CD4-positive, alpha-beta T cell treated with Interferon alpha-2 for 1 hour (primary cell): ENCODE measurements around the gene TLL1.

Experiments
- DNase-seq, 2 donors: peaks; one replicate each; pipeline ENCODE4 v3.0.0-alpha.2; 2020 to 2022

Gene TLL1

DNA sequence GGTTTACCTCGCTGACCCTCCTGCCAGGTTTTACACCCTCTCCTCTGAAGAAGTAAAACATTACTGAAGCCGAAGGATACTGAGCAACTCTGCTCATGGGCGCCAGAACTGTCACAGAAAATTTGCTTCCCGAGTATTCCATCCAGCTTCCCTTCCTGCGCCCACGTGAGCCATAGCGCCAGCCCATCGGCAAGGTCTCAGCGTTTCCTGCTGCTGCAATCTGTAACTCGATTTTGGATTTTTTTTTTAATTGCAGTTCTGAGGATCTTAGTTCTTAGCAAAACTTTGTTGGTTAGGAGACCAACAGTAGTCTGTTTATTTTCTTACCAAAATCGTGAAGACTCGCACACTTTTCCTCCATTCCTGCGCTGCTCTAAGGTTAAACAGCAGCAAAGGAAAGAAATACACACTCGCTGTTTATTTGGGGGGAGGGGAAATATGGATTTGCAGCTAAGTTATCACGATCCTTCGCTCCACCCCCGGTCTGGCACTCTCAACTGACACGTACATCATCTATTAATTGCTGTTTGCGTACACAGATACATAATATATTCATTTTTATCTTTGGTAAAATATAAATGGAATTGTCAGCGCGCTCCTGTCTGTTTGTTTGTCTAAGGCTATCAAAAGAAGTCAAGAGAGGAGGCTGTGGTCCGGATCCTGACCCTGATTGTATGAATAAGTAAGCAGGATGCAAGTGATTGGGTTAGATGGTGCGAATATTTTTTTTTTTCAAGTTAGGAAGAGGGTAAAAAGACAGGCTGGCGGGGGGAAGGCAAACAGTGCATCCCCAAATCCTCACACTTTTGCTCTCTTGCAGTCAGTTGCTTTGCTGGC is at the start of gene TLL1:
TSS of gene TLL1 (plus strand) at position 777 of the 837 bp plus-strand sequence. CDS start 668 bp downstream, outside the sequence.
- no peak for DNase-seq

DNA sequence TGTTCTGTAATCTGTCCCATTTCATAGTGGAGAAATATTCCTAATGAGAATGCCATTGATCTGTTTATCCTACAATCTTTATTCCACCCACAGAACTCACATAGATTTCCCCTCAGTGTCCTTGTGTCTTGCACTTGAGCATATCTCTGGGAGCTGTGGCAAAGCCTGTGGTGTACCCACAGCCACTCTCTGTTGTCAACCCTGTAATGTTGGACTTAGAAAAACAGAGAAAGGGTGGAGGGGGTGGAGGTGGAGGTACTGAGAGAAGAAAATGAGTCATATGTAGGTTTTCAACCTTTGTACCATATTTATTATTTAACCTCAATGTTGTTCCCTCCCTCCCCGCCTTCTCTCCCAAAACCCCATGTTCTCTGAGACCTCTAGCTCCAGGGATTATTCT is 46.9 kb upstream of the TLL1 start:
- DNase-seq: no peak

DNA sequence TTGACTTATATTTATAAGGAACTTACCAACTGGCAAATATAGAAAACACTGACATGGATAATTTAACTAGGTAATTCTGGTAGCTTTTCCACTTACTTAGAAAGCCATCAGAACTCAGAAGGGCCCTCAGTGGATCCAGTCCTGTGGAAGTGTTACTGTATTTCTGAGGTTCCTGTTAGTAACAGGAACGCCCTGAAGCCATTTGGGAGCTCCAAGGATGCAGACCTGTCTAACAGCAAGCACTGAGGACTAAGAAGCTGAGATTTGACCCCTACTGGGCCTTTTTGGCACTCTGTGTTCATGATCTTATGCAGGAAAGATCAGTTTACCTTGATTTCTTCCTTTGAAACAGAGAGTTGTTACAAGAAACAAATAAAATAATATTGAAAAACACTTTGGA is 46.0 kb upstream of the TLL1 start:
- DNase-seq: no peak

DNA sequence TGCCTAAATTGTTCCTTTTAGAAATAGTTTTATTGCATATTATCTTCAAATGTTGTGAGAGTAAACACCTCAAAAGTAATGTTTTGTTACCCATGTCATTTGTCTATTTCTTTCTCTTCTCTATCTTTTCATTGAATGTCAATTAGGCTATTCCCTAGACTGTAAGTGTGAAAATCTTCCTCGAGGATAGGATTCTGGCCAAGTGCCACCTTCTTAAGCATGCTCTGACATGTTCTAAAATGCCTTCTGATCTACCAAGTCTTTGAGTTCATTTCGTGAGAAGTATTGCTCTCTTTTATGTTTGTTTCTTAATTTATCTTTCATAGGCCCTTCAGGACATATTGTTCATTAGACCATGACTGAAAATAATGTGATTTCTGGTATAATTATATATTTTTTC is 44.1 kb upstream of the TLL1 start:
- no peak for DNase-seq

DNA sequence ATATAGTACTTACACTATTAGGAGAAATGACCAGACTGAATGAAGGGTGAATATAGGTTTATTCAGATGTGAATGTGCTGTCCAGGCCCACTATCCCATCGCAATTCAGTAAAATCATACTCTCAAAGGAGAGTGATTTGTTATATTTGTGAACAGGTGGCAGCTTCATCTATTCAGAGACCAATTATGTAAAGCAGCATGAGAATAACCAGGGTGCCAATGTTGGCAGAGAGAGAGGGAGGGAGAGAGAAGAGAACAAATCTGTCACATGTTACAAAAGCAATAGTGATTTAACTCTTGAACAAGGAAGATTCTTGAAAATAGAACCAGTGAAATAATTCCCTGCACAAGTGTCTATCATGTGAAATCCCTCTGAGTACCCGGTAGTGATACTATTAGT is 38.9 kb upstream of the TLL1 start:
- DNase-seq: no peak

DNA sequence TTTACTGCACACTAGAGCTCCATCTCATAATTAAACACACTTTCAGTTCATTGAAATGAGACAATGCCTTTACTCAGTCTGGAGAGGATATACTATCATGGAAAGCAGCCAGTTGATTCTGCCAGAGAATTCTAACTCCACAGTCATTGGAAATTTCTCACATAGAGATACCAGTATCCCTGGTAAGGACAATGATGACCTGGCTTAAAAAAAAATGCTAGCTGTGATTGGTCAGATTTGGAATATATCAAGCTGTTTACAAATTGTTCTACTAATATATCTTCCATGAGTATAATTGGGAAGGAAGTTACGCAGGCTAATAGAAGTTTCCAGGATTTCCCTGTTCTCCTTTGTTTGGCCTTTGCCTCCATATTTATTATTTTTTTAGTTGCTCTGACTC is 34.5 kb upstream of the TLL1 start:
- DNase-seq: no peak

DNA sequence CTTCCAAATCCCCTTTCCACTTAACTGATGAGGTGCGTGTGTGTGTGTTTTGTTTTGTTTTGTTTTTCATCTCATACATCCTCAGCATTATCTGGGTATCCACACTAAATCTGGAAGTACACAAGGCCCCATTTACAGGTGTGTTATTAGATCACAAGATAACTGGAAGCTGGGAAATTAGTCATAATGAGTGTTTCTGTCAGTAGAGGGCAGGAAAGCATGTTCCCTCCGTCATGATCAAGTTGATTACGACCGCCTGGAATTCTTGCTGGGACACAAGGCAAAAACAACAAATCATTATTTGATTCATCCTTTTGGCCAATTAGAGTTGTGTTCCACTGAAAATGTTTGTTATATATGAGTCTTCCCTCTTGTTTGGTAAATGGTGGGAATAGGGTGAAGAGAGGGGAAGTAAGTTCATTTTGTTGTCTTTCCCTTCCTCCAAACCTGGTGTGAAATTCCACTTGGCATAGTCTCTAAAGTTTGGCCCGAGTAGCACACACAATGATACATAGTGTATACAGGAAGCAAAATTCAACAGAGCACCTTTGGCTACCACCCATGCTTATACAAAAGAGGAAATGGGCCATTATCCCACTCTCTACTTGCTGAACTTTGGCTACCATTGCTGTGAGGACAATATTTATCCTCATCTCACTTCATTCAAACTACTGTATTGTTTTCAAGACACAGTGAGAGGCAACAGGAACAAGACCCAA is 33.3 kb upstream of the TLL1 start:
- no peak for DNase-seq

DNA sequence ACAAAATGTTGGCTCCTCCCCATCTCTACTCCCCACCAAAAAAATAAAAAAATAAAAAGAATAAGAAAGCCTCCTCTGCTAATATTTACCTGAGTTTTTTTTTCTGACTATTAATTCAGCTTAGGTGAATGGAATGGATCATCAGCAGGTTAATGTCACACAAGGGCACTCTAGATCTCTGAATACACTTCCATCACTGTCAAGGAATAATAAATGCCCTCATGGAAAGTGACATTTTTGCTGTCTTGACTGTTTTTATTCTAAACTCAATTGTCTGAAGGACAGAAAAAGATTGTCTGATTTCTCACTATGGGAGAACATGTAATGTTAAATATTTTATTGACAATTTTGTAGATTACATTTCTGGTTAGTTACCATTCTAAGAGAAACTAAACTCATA is 30.4 kb upstream of the TLL1 start:
- DNase-seq: no peak

DNA sequence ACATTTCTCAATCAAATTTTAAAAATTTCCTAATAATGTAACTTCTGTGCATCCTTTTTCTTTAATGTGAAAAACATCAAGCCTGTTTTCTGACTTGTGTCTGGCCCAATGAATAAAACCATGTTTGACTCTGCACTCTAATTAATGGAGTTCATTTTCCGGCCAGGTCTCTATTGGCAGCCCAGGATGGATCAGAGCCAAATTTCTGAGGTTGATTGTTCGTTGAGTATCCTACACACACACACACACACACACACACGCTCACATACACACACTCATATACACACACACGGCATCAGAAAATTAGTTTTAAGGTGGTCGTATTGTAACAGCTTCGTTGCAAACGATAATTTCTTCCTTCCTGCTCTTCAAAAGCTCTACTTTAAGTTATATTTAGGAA is 28.9 kb upstream of the TLL1 start:
- no peak for DNase-seq

DNA sequence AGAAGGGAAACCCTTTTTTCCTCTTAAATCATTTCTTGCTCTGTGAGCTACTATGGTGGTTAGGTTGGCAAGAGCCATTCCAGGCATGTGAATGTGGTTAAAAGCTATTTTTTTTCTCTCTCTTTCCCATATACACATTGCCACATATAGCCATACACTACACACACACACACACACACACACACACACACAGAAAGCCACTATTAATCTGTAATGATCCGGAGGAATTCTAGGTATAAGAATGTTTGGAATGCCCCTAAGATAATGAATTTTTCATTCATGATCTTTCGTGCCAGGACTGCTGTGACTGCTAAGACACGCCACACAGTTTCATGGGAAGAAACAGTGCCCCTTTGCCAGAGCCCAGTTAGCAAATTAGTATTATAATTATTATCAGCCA is 21.8 kb upstream of the TLL1 start:
- DNase-seq: no peak

DNA sequence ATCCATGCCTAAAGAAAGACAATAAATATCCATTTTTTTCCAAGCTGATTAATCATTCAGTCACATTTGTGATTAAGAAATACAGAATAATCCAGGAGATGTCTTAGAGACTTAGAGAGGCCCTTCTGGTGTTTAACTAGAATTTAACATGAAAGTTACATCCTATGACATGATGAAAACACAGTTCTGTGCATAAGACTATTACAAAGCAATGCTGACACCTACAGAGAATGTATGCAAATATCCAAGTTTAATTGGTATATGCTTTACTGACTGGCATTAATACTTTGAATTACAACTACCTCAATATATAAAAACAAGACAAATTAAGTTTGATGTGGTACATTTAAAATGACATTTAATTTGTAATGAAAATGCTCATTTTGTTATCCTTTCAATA is 17.8 kb upstream of the TLL1 start:
- no peak for DNase-seq

DNA sequence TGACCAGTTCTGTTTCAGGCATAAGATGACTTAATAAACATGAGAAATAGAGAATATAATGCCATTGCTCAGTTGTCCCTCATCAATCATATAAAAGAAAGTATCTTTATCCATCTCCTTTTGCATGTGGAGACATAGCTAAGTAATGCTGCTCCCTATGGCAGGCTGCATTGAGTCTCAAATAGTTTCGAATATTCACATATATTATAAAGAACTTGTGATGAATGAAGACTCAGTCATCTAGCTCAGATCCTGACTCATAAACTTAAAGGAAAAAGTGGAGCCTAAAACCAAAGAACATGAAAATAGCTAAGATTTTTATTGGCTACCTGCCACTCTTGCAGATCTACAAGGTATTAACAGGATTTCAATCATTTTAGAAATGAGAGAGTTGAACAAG is 11.7 kb upstream of the TLL1 start:
- no peak for DNase-seq

DNA sequence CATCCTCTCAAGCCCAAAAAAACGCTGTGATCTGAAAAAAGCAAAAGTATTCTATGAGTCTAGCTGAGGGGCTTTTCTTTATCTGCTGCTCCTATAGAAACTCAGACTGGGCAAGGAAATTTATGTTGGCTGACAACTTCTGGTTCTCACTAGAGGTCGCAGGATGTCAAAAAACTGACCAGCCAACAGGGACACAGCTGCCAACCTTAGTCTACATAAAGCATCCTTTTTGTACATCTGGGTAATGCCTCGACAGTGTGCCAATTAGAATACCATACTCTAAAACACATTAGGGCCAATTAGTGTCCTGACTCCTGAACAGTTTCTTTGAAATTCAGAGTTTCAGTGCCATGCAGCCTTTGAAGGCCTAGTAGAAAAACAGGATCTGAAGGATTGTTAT is 8.8 kb upstream of the TLL1 start:
- no peak for DNase-seq

DNA sequence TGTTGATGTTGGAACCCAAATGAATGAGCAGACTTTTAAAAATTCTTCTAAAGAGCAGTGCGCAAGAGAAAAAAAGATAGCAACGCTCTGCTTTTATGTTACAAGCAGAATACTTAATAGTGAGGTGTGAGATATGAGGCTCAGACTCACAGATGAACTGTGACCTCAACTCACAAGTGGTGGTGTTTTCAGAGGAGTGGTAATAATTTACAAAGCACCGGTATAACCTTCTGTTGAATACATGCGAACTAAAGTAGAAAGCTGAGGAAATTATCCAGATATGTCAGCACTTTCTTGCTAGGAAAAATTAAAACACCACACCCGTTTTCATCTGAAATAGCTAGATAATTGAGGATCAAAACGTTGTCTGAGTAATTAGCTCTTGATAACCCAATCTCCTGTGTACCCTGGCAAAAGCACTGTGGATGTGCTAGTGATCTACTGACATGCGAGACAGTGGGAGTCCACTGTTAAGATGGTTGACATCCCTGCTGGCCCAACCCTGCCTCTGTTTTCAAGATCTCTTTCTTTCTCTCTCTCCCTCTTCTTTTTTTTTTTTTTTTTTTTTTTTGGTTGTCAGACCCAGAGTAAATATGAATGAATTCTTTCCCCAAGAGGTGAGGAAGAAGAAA is 6.9 kb upstream of the TLL1 start:
- DNase-seq: no peak

DNA sequence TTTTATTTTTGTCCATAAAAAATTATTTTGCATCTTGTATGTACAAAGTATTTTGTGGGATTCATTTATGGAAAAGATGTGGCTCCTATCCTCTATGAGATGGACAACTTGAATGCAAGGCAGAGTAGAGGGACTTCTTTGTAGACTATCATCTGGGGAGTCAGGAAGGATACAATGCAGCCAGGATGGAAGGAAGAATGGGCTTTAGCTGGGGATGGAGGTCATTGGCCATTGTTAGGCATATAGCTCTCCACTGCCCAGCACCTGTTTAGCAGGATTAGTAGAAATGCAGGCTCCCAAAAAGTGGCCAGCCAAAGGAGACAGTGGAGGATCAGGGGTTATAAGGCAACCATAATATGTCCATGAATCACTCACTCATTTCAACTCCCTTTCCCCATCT is 5.1 kb upstream of the TLL1 start:
- no peak for DNase-seq

DNA sequence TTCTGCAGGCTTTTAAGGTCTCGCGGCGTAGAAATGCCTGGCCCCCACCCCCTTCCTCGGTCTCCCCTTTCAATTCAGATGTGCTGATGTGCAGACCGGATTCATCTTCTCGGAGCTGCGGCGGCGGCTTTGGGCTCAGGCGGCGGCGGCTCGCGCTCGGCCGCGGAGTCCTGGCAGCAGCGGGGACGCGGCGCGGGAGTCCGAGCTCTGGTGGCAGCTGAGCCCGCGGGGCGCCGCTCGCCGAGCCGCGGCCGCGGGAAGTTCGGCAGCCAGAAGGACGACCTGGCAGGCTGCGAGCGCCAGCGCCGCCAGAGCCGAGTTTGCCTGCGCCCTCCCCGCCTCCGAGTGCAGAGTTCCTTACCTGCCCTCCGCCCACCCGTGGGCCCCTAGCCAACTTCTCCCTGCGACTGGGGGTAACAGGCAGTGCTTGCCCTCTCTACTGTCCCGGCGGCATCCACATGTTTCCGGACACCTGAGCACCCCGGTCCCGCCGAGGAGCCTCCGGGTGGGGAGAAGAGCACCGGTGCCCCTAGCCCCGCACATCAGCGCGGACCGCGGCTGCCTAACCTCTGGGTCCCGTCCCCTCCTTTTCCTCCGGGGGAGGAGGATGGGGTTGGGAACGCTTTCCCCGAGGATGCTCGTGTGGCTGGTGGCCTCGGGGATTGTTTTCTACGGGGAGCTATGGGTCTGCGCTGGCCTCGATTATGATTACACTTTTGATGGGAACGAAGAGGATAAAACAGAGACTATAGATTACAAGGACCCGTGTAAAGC is 448 bp downstream of the TLL1 start:
- no peak for DNase-seq

DNA sequence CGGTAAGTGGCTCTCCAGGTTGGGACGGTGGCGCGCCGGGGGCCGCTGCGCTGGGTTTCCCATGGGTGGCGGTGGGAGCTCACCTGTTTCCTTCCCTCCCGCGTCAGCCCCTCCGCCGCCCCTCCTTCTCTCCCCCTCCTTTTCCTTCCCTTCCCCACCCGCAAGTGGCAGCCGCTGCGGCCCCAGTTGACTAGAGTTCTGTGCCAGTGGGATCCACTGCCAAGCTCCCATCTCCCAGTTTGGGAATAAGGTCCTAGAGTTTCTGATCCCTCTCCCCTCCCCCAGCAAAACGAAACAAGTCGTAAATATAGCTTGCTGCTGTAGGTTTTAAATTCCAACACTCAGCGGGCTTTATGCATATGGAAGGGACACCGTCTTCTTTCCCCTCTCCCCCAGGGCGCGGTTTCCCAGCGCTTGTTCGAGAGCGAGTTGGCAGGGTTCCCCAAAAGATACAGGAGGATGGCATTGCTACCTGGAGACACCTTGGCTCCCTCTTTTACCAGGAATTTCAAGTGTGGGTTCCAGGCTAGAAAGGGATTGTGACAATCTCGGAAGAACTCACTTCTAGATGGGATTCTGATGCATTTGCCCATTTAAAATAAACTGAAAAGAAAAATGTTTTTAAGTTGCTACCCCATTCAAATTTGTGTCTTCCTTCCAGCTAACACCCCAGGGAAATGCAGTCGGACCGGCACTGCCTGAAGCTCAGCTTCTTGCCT is 1.2 kb downstream of the TLL1 start:
- no peak for DNase-seq

DNA sequence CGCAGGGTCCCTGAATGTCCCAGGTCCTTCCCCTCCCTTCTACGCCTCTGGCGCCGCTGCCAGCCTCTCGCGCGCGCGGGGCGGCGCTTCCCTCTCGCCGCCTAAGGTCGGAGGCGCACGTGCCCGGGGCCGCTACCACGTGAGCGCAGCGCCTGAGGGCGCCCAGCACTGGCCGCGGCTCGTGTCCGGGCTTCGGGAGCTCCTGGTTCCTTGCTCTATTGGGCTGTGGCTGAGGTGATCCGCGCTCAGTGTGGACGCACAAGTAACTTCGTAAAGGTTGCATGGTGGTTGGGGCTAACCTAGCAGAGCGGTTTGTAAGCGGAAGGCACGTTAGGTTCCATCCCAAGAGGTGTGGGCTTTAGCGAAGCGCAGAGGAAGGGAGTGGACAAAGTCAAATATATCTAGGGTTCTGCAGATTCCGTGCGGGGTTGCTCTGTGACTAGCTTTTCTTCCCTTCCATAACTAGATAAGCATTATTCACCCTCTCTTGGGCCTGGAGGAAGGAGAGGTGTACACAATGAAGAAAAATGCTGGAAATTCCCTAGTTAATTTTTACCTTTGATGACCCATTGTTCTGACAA is 1.8 kb downstream of the TLL1 start:
- DNase-seq: no peak

DNA sequence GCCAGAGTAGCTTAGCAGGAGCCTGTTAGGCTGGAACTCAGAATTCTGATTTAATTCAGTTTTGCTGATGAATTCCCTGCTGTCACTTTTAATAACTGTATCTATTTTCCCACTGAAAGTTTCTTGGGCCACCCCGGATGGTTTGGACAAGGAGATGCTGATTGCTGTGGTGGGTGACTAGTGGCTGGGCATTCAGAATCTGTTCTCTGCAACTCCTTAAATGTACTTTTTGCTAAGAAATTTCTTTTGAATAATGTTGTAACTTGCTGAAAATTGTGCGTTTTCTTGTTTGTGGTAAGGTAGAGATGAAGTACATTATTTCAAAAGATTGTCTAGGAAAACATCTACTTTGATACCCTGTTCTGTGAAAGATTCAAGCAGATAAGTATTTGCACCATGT is 2.4 kb downstream of the TLL1 start:
- no peak for DNase-seq

DNA sequence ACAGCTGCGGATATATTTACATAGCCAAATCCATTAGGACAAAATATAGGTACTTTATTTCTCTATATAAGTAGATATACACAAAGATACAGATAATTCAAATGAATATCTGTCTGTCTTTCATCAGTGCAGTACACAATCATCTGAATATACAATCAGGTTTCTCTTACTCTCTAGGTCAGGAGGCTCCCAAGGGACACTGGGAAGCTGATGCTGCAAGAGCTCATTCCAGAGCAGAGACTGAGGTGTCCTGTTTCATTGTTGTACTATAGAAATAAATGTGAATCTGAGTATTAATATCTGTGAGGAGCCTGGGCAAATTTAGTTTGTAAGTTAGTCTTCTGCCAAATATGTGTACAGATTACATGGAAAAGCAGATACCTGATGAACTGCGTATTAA is 4.2 kb downstream of the TLL1 start:
- DNase-seq: no peak

DNA sequence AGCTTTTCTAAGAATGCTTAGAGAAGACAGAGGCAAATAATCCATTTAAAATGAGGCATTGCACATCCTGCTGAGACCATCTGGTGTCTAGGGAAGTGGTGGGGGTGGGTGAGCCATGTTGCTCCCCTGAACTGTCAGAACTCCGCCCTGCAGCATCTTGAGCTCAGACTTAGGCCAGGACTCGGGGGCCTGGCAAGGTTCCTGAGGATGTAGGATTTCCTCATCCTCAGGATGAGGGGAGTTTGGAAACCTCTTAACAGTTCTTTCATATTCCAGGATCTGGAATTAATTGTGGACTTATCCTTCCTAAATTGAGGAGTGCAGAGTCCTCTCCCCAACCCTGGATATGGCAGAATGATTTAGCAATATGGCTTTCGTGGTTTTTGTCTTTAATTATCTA is 6.6 kb downstream of the TLL1 start:
- no peak for DNase-seq

DNA sequence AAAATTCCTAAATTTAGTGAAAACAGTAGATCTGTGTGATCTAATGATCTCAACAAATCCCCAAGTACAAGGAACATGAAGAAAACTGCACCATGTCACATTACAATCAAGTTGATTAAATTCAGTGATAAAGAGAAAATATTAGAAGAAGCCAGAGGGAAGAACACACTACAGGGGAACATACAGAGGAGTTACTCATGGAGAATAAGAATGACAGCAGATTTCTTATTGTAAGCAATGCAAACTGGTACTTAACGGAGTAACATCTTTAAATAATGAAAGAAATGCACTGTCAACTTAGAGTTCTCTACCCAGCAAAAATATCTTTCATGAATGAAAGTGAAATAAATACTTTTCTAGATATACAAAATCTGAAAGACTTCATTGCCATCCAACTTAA is 21.1 kb downstream of the TLL1 start:
- no peak for DNase-seq
